Smooth muscle cell (in vitro differentiated cells): Measurements from ENCODE around the gene TNFRSF1B. TPM values are rescaled to one million over a fixed set of nuclear protein-coding genes. Genes with fewer than 3 reads are reported as not detected.

Experiments
- DNase-seq: peaks from one replicate; lab custom pipeline; 2025; ENCODE audit not compliant: unreplicated experiment; lab: John Stamatoyannopoulos, UW
- H2AFZ ChIP-seq: fragments of 200-600 bp; sonication (generic); 2 replicates; pipeline ENCODE4 v1.6.0; 2016; ENCODE audit warnings: antibody characterized with exemption, low read depth, mild to moderate bottlenecking
- H3F3A ChIP-seq: fragments of 200-600 bp; sonication (generic); 2 replicates; pipeline ENCODE4 v1.6.0; 2017; ENCODE audit warnings: antibody characterized with exemption, low read depth
- H3K27ac ChIP-seq: fragments of 200-600 bp; sonication (generic); 2 replicates; pipeline ENCODE4 v1.5.1; 2016; ENCODE audit warnings: low read depth, mild to moderate bottlenecking
- H3K27me3 ChIP-seq: fragments of 200-600 bp; sonication (generic); 2 replicates; pipeline ENCODE4 v1.6.1; 2016; ENCODE audit warnings: low read depth, mild to moderate bottlenecking
- H3K36me3 ChIP-seq: fragments of 200-600 bp; sonication (generic); 2 replicates; pipeline ENCODE4 v1.5.1; 2016; ENCODE audit warnings: low read depth
- H3K4me1 ChIP-seq: fragments of 200-600 bp; sonication (generic); 2 replicates; pipeline ENCODE4 v1.5.1; 2016; ENCODE audit warnings: low read depth
- H3K4me2 ChIP-seq: fragments of 200-600 bp; sonication (generic); 2 replicates; pipeline ENCODE4 v1.6.0; 2016; ENCODE audit warnings: mild to moderate bottlenecking
- H3K4me3 ChIP-seq: fragments of 200-600 bp; sonication (generic); 2 replicates; pipeline ENCODE4 v1.5.1; 2016; ENCODE audit warnings: mild to moderate bottlenecking
- H3K79me2 ChIP-seq: fragments of 200-600 bp; sonication (generic); 2 replicates; pipeline ENCODE4 v1.6.0; 2016; ENCODE audit warnings: low read depth, mild to moderate bottlenecking
- H3K9ac ChIP-seq: fragments of 200-600 bp; sonication (generic); 2 replicates; pipeline ENCODE4 v1.6.0; 2016; ENCODE audit warnings: low read depth
- H3K9me3 ChIP-seq: fragments of 200-600 bp; sonication (generic); replicated peaks from 2 replicates; pipeline ENCODE4 v1.5.1; 2016; ENCODE audit warnings: low read depth
- H4K20me1 ChIP-seq: fragments of 200-600 bp; sonication (generic); 2 replicates; pipeline ENCODE4 v1.6.0; 2016; ENCODE audit warnings: low read depth
- WGBS: methylation state at CpG from one replicate; pipeline ENCODE4 v1.1.7; 2016; ENCODE audit warnings: low lambda C conversion rate; 5-methylcytosine and 5-hydroxymethylcytosine counted together
- polyA plus RNA-seq: library from polyadenylated mRNA; unstranded; fragments of >200 nt; fragmentation: Nextera tagmentation; extraction: Ambion mirVana; gene quantifications from 2 replicates; pipeline ENCODE4 v1.2.1, GENCODE V29; 2016
- total RNA-seq: library from RNA; depleted of rRNA; stranded (reverse); fragments of >200 nt; gene quantifications from 2 replicates; pipeline ENCODE4 v1.2.3, GENCODE V29; 2014
- TF ChIP-seq, protein P1 (sequence below): fragments of 200-600 bp; sonication (generic); IDR thresholded peaks from 2 replicates; pipeline ENCODE4 v1.5.1; 2017; ENCODE audit warnings: borderline replicate concordance, mild to moderate bottlenecking, antibody characterized with exemption; ENCODE audit not compliant: insufficient read depth, poor library complexity, severe bottlenecking

Gene TNFRSF1B
- total and polyA plus RNA-seq, 2 experiments from 2014 or later, result 9.0 to 20.3 TPM

DNA sequence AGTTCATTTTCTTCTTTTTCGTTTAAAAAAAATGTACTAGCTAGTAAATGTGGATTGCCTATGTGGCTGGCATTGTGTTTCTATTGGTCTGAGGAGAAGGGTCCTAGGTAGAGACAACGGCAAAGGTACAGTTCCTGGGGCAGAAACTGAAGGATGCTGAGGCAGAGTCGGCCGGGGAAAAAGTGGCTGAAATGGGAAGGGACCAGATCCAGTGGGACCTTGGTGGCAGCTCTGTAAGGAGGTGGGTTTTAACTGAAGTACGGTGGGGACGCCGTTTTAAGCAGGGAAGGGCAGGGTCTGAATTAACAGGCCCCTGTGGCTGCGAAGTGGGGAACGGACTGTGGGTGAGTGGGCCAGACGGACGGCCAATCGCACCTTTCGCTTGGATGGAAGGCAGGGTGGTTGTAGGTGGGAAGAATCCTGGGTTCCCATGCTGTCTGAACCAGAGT is 62.6 kb downstream of the TNFRSF1B start:
- Histone ChIP-seq H2AFZ (peak overlapping the region; percentile 94), H3K27me3 (no peaks in the 10 kb centered on the region), H3K79me2 (peaks cover 33% of the 10 kb centered on the region), H3K4me3 (peak overlapping the region; percentile 99), H3K36me3 (no peaks in the 10 kb centered on the region), H3K9ac (no peak overlapping the region), H3K4me2 (peak overlapping the region; percentile 69), H4K20me1 (peaks cover 33% of the 10 kb centered on the region), H3K27ac (no peak overlapping the region), H3K9me3 (no peaks in the 10 kb centered on the region), H3K4me1 (peaks cover 5% of the 10 kb centered on the region), H3F3A (no peaks in the 10 kb centered on the region)
- WGBS, result 78% methylated on average over 13 of the region's 13 CpGs
- TF ChIP-seq, protein P1, sequence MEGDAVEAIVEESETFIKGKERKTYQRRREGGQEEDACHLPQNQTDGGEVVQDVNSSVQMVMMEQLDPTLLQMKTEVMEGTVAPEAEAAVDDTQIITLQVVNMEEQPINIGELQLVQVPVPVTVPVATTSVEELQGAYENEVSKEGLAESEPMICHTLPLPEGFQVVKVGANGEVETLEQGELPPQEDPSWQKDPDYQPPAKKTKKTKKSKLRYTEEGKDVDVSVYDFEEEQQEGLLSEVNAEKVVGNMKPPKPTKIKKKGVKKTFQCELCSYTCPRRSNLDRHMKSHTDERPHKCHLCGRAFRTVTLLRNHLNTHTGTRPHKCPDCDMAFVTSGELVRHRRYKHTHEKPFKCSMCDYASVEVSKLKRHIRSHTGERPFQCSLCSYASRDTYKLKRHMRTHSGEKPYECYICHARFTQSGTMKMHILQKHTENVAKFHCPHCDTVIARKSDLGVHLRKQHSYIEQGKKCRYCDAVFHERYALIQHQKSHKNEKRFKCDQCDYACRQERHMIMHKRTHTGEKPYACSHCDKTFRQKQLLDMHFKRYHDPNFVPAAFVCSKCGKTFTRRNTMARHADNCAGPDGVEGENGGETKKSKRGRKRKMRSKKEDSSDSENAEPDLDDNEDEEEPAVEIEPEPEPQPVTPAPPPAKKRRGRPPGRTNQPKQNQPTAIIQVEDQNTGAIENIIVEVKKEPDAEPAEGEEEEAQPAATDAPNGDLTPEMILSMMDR, result no peak
- DNase-seq, result no peak

DNA sequence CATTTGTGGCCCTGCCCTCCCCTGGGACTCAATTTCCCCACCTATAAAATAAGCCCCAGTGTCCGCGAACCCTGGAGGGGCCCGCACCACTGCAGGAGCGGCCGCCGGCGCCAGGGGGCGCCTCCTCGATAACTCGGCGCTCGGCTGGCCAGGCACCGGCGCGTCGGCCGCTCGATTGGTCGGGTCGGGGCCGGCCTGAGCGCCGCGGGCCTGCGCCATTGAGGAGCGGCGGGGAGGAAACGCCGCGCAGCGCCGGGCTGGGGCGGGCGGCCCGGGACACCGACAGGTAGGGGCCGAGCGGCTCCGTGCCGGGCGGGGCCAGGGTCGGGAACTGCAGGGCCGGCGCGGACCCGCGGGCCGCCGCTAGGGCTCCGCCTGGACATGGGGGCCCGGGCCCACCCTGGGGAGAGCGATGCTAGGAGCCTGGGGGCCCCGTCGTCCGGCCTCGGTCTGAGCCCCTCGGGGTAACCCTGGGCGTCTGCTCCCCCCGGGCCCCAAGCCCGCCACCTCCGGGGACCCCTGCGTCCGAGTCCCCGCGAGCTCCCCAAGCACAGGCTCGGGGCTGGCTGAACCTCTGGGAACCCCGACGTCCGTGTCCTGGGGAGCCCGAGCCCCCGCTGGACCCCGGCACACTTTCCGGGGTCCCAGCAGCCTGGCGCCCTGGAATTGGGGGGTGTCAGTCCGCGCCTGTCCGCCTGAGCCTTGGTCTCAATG is 63.2 kb downstream of the TNFRSF1B start, which contains the start of gene VPS13D:
Gene VPS13D, plus strand, starts transcription at position 196 of the 714 bp plus-strand sequence. CDS start 4,237 bp downstream, outside the sequence.
- peak within 1 kb of the TSS; percentile 94 for H2AFZ ChIP-seq
- peak within 1 kb of the TSS; percentile 99 for H3K4me2 ChIP-seq
- H3K4me3 ChIP-seq, result peak within 1 kb of the TSS; percentile 99
- no peaks in the 10 kb centered on the region for H3F3A ChIP-seq
- H3K4me1 ChIP-seq, result peaks cover 5% of the 10 kb centered on the region
- DNase-seq, result peak; percentile 39
- no peaks in the 10 kb centered on the region for H3K36me3 ChIP-seq
- H3K27ac ChIP-seq, result peak within 1 kb of the TSS; percentile 57
- H3K79me2 ChIP-seq, result peaks cover 33% of the 10 kb centered on the region
- peaks cover 37% of the 10 kb centered on the region for H4K20me1 ChIP-seq
- TF ChIP-seq, protein P1, result peak; percentile 97
- no peaks in the 10 kb centered on the region for H3K9me3 ChIP-seq
- 1% methylated on average over 33 of the region's 77 CpGs for WGBS
- no peaks in the 10 kb centered on the region for H3K27me3 ChIP-seq
- peak within 1 kb of the TSS; percentile 94 for H3K9ac ChIP-seq

DNA sequence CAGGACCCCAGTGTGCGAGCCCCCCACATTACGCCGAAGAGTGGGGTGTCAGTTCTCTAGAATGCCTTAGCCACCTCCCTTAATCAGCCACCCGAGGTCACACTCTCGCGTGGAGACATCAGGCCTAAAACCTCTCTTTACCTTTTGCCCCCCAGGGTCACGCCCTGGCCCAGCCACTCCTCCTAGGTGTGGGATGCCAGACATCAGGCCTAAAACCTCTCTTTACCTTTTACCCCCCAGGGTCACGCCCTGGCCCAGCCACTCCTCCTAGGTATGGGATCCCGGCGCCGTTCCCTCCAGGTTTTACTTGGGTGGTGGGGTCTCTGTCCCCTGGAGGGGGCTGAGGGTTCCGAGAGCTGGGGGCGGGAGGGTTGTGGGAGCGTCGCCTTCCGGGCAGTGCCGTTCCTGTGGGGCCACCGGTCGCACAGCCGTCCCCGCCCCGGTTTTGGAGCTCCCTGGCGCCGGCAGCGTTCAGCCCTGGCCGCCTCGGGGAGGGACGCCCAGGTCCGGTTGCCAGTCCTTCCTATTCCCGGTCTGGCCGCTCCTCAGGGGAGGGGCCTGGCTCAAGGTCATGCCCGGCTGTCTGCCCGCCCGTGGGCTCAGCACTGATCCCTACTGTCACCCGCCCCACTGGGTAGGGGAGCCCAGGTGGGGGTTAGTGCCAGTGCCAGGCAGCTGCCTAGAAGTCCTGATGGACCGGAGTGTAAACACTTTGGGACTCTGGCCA is 63.9 kb downstream of the TNFRSF1B start:
- TF ChIP-seq, protein P1, result no peak
- Histone ChIP-seq H3K4me2 (peak overlapping the region; percentile 99), H3K4me1 (peaks cover 5% of the 10 kb centered on the region), H3K4me3 (peak overlapping the region; percentile 99), H3K27me3 (no peaks in the 10 kb centered on the region), H3K9me3 (no peaks in the 10 kb centered on the region), H2AFZ (peak overlapping the region; percentile 90), H3K36me3 (no peaks in the 10 kb centered on the region), H3F3A (no peaks in the 10 kb centered on the region), H3K9ac (peak overlapping the region; percentile 94), H3K27ac (peak overlapping the region; percentile 57), H4K20me1 (peaks cover 40% of the 10 kb centered on the region), H3K79me2 (peaks cover 33% of the 10 kb centered on the region)
- WGBS, result 1% methylated on average over 27 of the region's 36 CpGs
- no peak for DNase-seq
